Fibroblast of the aortic adventitia (primary cell): ENCODE data around the gene LMBR1L. TPM values are rescaled to one million over a fixed set of nuclear protein-coding genes. Genes with fewer than 3 reads are reported as not detected.
"Not testable (repeated sequence)": the region's sequence is repeated elsewhere in the genome, so short reads cannot be mapped to it uniquely, and the experiment has no call there.

Source experiments
- DNase-seq: peaks from one replicate; pipeline ENCODE4 v3.0.0-alpha.2; 2010; ENCODE audit warnings: low read depth
- H3K4me3 ChIP-seq: 2 replicates; pipeline ENCODE4 v1.5.1; 2011; ENCODE audit warnings: low read depth, mild to moderate bottlenecking, control low read depth, low read length, moderate library complexity
- CTCF ChIP-seq: IDR thresholded peaks from 2 replicates; pipeline ENCODE4 v1.5.1; 2011; ENCODE audit warnings: mild to moderate bottlenecking, low read length, control low read depth, inconsistent platforms; ENCODE audit not compliant: insufficient read depth
- total RNA-seq: library from RNA; depleted of rRNA; stranded (reverse); fragments of >200 nt; gene quantifications from 2 replicates; pipeline ENCODE4 v1.2.3, GENCODE V29; 2012; ENCODE audit warnings: low replicate concordance

Gene LMBR1L
- total RNA-seq, 1 donor = 20.2 TPM

GRCh38 chr12:49138999-49139398 lies 28.4 kb upstream of the LMBR1L start:
- no peak for TF ChIP-seq CTCF

GRCh38 chr12:49138587-49138986 lies 27.9 kb upstream of the LMBR1L start:
- no peak for TF ChIP-seq CTCF
- no peak overlapping the region for H3K4me3 ChIP-seq
- DNase-seq = no peak

More at GRCh38 chr12:49138999-49139398, 28.4 kb upstream of the LMBR1L start:
- no peak for DNase-seq
- H3K4me3 ChIP-seq = no peak overlapping the region

- no peak overlapping the region for H3K4me3 ChIP-seq
- no peak for TF ChIP-seq CTCF
- no peak for DNase-seq
Measured at GRCh38 chr12:49137476-49137875, 26.8 kb upstream of the LMBR1L start.

- DNase-seq, H3K4me3 ChIP-seq: not testable (repeated sequence)
Measured at GRCh38 chr12:49136997-49137396, 26.4 kb upstream of the LMBR1L start.

GRCh38 chr12:49133590-49133989 lies 22.9 kb upstream of the LMBR1L start:
- DNase-seq = no peak
- peak overlapping the region; percentile 1 for H3K4me3 ChIP-seq
- TF ChIP-seq CTCF = no peak

- peak; percentile 28 for DNase-seq
- no peak for TF ChIP-seq CTCF
- peak overlapping the region; percentile 60 for H3K4me3 ChIP-seq
Measured at GRCh38 chr12:49133014-49133413, 22.4 kb upstream of the LMBR1L start.

- no peak for TF ChIP-seq CTCF
- peak overlapping the region; percentile 60 for H3K4me3 ChIP-seq
- peak; percentile 65 for DNase-seq
Measured at GRCh38 chr12:49131894-49132461, 21.3 kb upstream of the LMBR1L start.
